H1 (cell line): ENCODE data around the gene SAG. TPM values are rescaled to one million over a fixed set of nuclear protein-coding genes. Genes with fewer than 3 reads are reported as not detected.

Experiments used
- CTCF ChIA-PET: fragments of 300-600 bp; sonication (Branson Sonifier 250); formaldehyde crosslinking; loops from one replicate; lab custom pipeline; 2021; ENCODE audit not compliant: partially characterized antibody; lab: Charles Lee
- POLR2A ChIA-PET: fragments of 300-600 bp; sonication (Branson Sonifier 250); formaldehyde crosslinking; loops from one replicate; lab custom pipeline; 2021; ENCODE audit warnings: inconsistent platforms; ENCODE audit not compliant: partially characterized antibody; lab: Charles Lee
- DNase-seq, 2 experiments: peaks; one replicate each; pipeline versions ENCODE4 v3.0.0 to v3.0.0-alpha.2; 2010 to 2022; ENCODE audit warnings: low spot score in 2 of 2, low read depth in 1 of 2, mixed read lengths in 1 of 2
- FAIRE-seq: peaks from 2 replicates; lab custom pipeline; 2011; peaks lifted over from hg19 to GRCh38; lab: Jason Lieb, UNC
- H2AFZ ChIP-seq: 2 replicates; pipeline ENCODE4 v1.8.1; 2012; ENCODE audit warnings: low read length, inconsistent platforms
- H2AK5ac ChIP-seq: 2 replicates; pipeline ENCODE4 v1.6.1; 2013; ENCODE audit warnings: low read depth, low read length
- H2BK120ac ChIP-seq: replicated peaks from 2 replicates; pipeline ENCODE3; 2013; ENCODE audit warnings: low read depth, low read length, inconsistent platforms
- H2BK12ac ChIP-seq: 2 replicates; pipeline ENCODE4 v1.6.1; 2013; ENCODE audit warnings: low read depth, low read length
- H2BK15ac ChIP-seq: 2 replicates; pipeline ENCODE4 v1.6.1; 2013; ENCODE audit warnings: low read length
- H2BK20ac ChIP-seq: 2 replicates; pipeline ENCODE4 v1.6.1; 2013; ENCODE audit warnings: low read length
- H2BK5ac ChIP-seq: 2 replicates; pipeline ENCODE4 v1.6.1; 2013; ENCODE audit warnings: low read depth, low read length
- H3K14ac ChIP-seq: 2 replicates; pipeline ENCODE4 v1.6.1; 2013; ENCODE audit warnings: inconsistent platforms; ENCODE audit not compliant: insufficient read length
- H3K18ac ChIP-seq: 2 replicates; pipeline ENCODE4 v1.6.1; 2013; ENCODE audit warnings: low read length; ENCODE audit errors: extremely low read depth
- H3K23ac ChIP-seq: 2 replicates; pipeline ENCODE4 v1.6.1; 2013; ENCODE audit warnings: inconsistent platforms; ENCODE audit not compliant: insufficient read length
- H3K23me2 ChIP-seq: 2 replicates; pipeline ENCODE4 v1.6.1; 2013; ENCODE audit warnings: low read depth, low read length
- H3K27ac ChIP-seq: 2 replicates; pipeline ENCODE4 v1.6.1; 2011; ENCODE audit warnings: low read depth, low read length, inconsistent platforms
- H3K27me3 ChIP-seq, 4 experiments: replicated peaks in 1 of 4; 1 replicate in 1 of 4; 2 replicates in 3 of 4; pipeline versions ENCODE4 v1.6.1 to v1.8.1; 2011 to 2013; ENCODE audit warnings: low read length in 3 of 4, mild to moderate bottlenecking in 3 of 4, inconsistent platforms in 2 of 4, mixed read lengths in 2 of 4, moderate library complexity in 1 of 4; ENCODE audit not compliant: control insufficient read depth in 3 of 4, insufficient read depth in 3 of 4; ENCODE audit errors: extremely low read depth in 1 of 4
- H3K36me3 ChIP-seq, 4 experiments: 2 replicates each; pipeline versions ENCODE4 v1.6.1 to v1.8.1; 2011 to 2013; ENCODE audit warnings: mild to moderate bottlenecking in 4 of 4, low read length in 3 of 4, moderate library complexity in 2 of 4, control low read depth in 1 of 4, inconsistent platforms in 1 of 4; ENCODE audit not compliant: insufficient read depth in 4 of 4, control insufficient read depth in 2 of 4
- H3K4ac ChIP-seq: replicated peaks from 2 replicates; pipeline ENCODE3; 2013; ENCODE audit warnings: low read length, low read depth, mixed read lengths, inconsistent platforms; ENCODE audit not compliant: insufficient read length
- H3K4me1 ChIP-seq, 4 experiments: replicated peaks in 1 of 4; 1 replicate in 1 of 4; 2 replicates in 3 of 4; pipeline versions ENCODE4 v1.6.1 to v1.8.1; 2011 to 2013; ENCODE audit warnings: low read length in 3 of 4, inconsistent platforms in 2 of 4, mixed read lengths in 1 of 4; ENCODE audit not compliant: insufficient read depth in 4 of 4, control insufficient read depth in 3 of 4
- H3K4me2 ChIP-seq, 2 experiments: 2 replicates each; pipeline versions ENCODE4 v1.6.1 to v1.8.1; 2011 to 2013; ENCODE audit warnings: low read depth in 2 of 2, low read length in 2 of 2, control low read depth in 1 of 2, inconsistent platforms in 1 of 2, mild to moderate bottlenecking in 1 of 2; ENCODE audit not compliant: insufficient read depth in 1 of 2
- H3K4me3 ChIP-seq, 4 experiments: fragments of 200-600, 300-600 bp in 1 of 4; sonication (generic), shearing (Covaris generic), sonication (Bioruptor Twin) in 1 of 4; 2 replicates each; pipeline versions ENCODE4 v1.5.1 to v1.8.1; 2011 to 2016; ENCODE audit warnings: low read length in 4 of 4, low read depth in 3 of 4, control low read depth in 2 of 4, inconsistent platforms in 2 of 4, mild to moderate bottlenecking in 2 of 4, mixed read lengths in 1 of 4, moderate library complexity in 1 of 4; ENCODE audit not compliant: insufficient read depth in 2 of 4; ENCODE audit errors: extremely low read depth in 1 of 4
- H3K56ac ChIP-seq: replicated peaks from 2 replicates; pipeline ENCODE3; 2013; ENCODE audit warnings: low read depth, mild to moderate bottlenecking, mixed read lengths, low read length, inconsistent platforms; ENCODE audit not compliant: insufficient read length
- H3K79me1 ChIP-seq: 2 replicates; pipeline ENCODE4 v1.6.1; 2013; ENCODE audit warnings: low read depth, low read length, control low read depth
- H3K79me2 ChIP-seq, 2 experiments: 2 replicates each; pipeline versions ENCODE4 v1.6.1 to v1.8.1; 2012 to 2013; ENCODE audit warnings: low read length in 2 of 2, mild to moderate bottlenecking in 2 of 2, inconsistent platforms in 1 of 2; ENCODE audit not compliant: insufficient read depth in 2 of 2, control insufficient read depth in 1 of 2
- H3K9ac ChIP-seq, 4 experiments: replicated peaks in 1 of 4; 1 replicate in 1 of 4; 2 replicates in 3 of 4; pipeline versions ENCODE4 v1.6.1 to v1.8.1; 2011 to 2013; ENCODE audit warnings: low read depth in 3 of 4, low read length in 3 of 4, control low read depth in 2 of 4, mild to moderate bottlenecking in 2 of 4, moderate library complexity in 2 of 4, inconsistent platforms in 1 of 4; ENCODE audit errors: extremely low read depth in 1 of 4
- H3K9me3 ChIP-seq, 2 experiments: 2 replicates each; pipeline versions ENCODE4 v1.6.1 to v1.8.1; 2012 to 2013; ENCODE audit warnings: mild to moderate bottlenecking in 2 of 2, moderate library complexity in 2 of 2, control low read depth in 1 of 2, inconsistent platforms in 1 of 2, low read depth in 1 of 2, low read length in 1 of 2, mixed read lengths in 1 of 2; ENCODE audit not compliant: insufficient read depth in 2 of 2
- H4K20me1 ChIP-seq, 2 experiments: replicated peaks in 1 of 2; 2 replicates each; pipeline versions ENCODE3 to v1.8.1; 2011 to 2013; ENCODE audit warnings: inconsistent platforms in 2 of 2, low read length in 2 of 2, mild to moderate bottlenecking in 1 of 2; ENCODE audit not compliant: insufficient read depth in 2 of 2, control insufficient read depth in 1 of 2
- H4K5ac ChIP-seq: 2 replicates; pipeline ENCODE4 v1.6.1; 2013; ENCODE audit warnings: low read length, low read depth, mixed read lengths, inconsistent platforms; ENCODE audit not compliant: insufficient read length
- H4K8ac ChIP-seq: 2 replicates; pipeline ENCODE4 v1.8.0; 2013; ENCODE audit warnings: mild to moderate bottlenecking, moderate library complexity, low read length, inconsistent platforms; ENCODE audit not compliant: insufficient read depth; ENCODE audit errors: extremely low read depth
- H4K91ac ChIP-seq: replicated peaks from 2 replicates; pipeline ENCODE3; 2013; ENCODE audit warnings: low read length, mixed read lengths, inconsistent platforms; ENCODE audit not compliant: insufficient read length
- ASH2L ChIP-seq: fragments of 200-600, 300-600 bp; sonication (generic); IDR thresholded peaks from one replicate; pipeline ENCODE4 v1.7.1; 2017; ENCODE audit warnings: low read length
- ATF3 ChIP-seq: IDR thresholded peaks from 2 replicates; pipeline ENCODE4 v1.6.1; 2011; ENCODE audit warnings: low read depth, mild to moderate bottlenecking, low read length; ENCODE audit not compliant: insufficient read depth
- BACH1 ChIP-seq: IDR thresholded peaks from 2 replicates; pipeline ENCODE4 v1.6.1; 2012; ENCODE audit warnings: low read length, improper control_type of control experiment
- CBX8 ChIP-seq: fragments of 300-800, 300-1000 bp; sonication (generic); IDR thresholded peaks from 2 replicates; pipeline ENCODE4 v1.7.1; 2016; ENCODE audit warnings: low read depth, low read length, borderline replicate concordance
- CREB1 ChIP-seq: IDR thresholded peaks from 2 replicates; pipeline ENCODE4 v1.6.1; 2012; ENCODE audit warnings: inconsistent platforms
- EP300 ChIP-seq, 2 experiments: IDR thresholded peaks; 1 replicate in 1 of 2; 2 replicates in 1 of 2; pipeline ENCODE4 v1.6.1; 2011 to 2012; ENCODE audit warnings: low read depth in 2 of 2, low read length in 2 of 2, mild to moderate bottlenecking in 2 of 2, borderline replicate concordance in 1 of 2, inconsistent platforms in 1 of 2, moderate library complexity in 1 of 2
- HDAC2 ChIP-seq, 2 experiments: fragments of 300-600 bp in 1 of 2; sonication (generic) in 1 of 2; IDR thresholded peaks; 2 replicates each; pipeline ENCODE4 v1.6.1; 2011 to 2012; ENCODE audit warnings: low read depth in 2 of 2, low read length in 2 of 2, mild to moderate bottlenecking in 2 of 2, moderate library complexity in 2 of 2, borderline replicate concordance in 1 of 2, inconsistent platforms in 1 of 2
- MAFK ChIP-seq: IDR thresholded peaks from 2 replicates; pipeline ENCODE4 v1.6.1; 2012; ENCODE audit warnings: low read depth, mild to moderate bottlenecking, improper control_type of control experiment, low read length
- SIX5 ChIP-seq: IDR thresholded peaks from 2 replicates; pipeline ENCODE4 v1.6.1; 2011; ENCODE audit warnings: mild to moderate bottlenecking, low read depth, low read length
- TEAD4 ChIP-seq: IDR thresholded peaks from 2 replicates; pipeline ENCODE4 v1.6.1; 2012; ENCODE audit warnings: low read depth, low read length, inconsistent platforms, mixed read lengths
- ZNF274 ChIP-seq: IDR thresholded peaks from 2 replicates; pipeline ENCODE4 v1.7.0; 2012; ENCODE audit warnings: low read length, borderline replicate concordance; ENCODE audit errors: extremely low read depth
- WGBS, 2 experiments: shearing (Covaris generic) in 1 of 2; methylation state at CpG; one replicate each; pipeline versions ENCODE4 v1.1.6 to v1.1.7; 2013 to 2015; ENCODE audit warnings: low lambda C conversion rate in 2 of 2, mixed read lengths in 2 of 2, inconsistent platforms in 1 of 2, low coverage in 1 of 2, missing lambda C conversion rate in 1 of 2; ENCODE audit not compliant: insufficient replicate concordance in 2 of 2, insufficient coverage in 1 of 2, insufficient read length in 1 of 2; ENCODE audit errors: extremely low coverage in 1 of 2, missing lambda C conversion rate in 1 of 2; 5-methylcytosine and 5-hydroxymethylcytosine counted together
- polyA plus RNA-seq, 7 experiments: library from polyadenylated mRNA; depleted of rRNA in 3 of 7; stranded (reverse) in 5 of 7; unstranded in 2 of 7; fragments of >200 nt in 5 of 7; fragments of 200-250 nt in 2 of 7; gene quantifications; 1 replicate in 5 of 7; 2 replicates in 1 of 7; 4 replicates in 1 of 7; pipeline versions ENCODE4 v1.2.1 to v1.2.3, GENCODE V29; 2011 to 2013; ENCODE audit warnings: missing spikeins in 2 of 7, mixed read lengths in 2 of 7
- total RNA-seq: library from RNA; stranded (reverse); fragmentation: NEBNext Ultra II Directional; extraction: Animal tissue kit (Norgen Biotek cat#: 25700); gene quantifications from 2 replicates; pipeline ENCODE4 v1.2.1, GENCODE V29; 2021
- TF ChIP-seq, protein P1 (sequence below): IDR thresholded peaks from 2 replicates; pipeline ENCODE4 v1.6.1; 2012; ENCODE audit warnings: inconsistent platforms
- TF ChIP-seq, protein P2 (sequence below): IDR thresholded peaks from 2 replicates; pipeline ENCODE4 v1.6.1; 2012; ENCODE audit warnings: inconsistent platforms

The SAG gene
- total and polyA plus RNA-seq, 2 of the 8 experiments (the other 6 are each of a cell fraction or from before 2014, with no cell fraction given): not detected

- H3K9ac ChIP-seq: no peak overlapping the region
- no peak overlapping the region for H3K23ac ChIP-seq
- peaks cover 4 to 8% of the 10 kb centered on the region in 2 experiments for H4K20me1 ChIP-seq
- H2BK15ac ChIP-seq: no peak overlapping the region
- no peak overlapping the region for H2BK120ac ChIP-seq
- no peak overlapping the region for H3K4ac ChIP-seq
- H3K79me1 ChIP-seq: no peaks in the 10 kb centered on the region
- no peaks in the 10 kb centered on the region for H3K9me3 ChIP-seq
- no peak overlapping the region for H4K91ac ChIP-seq
- H4K8ac ChIP-seq: no peak overlapping the region
- CTCF ChIA-PET: interaction anchor here (0.5 to 0.7 kb wide), 3 partner anchors 20 to 472 kb away, joined by 3 to 4 read pairs (median 3); no protein-coding TSS in a partner anchor
- H3K56ac ChIP-seq: no peak overlapping the region
- H3K23me2 ChIP-seq: no peaks in the 10 kb centered on the region
- no peak overlapping the region for H2BK5ac ChIP-seq
- POLR2A ChIA-PET: interaction anchor here (1.3 to 2.7 kb wide), 2 partner anchors 9 to 16 kb away, joined by 3 to 9 read pairs; no protein-coding TSS in a partner anchor
- DNase-seq: no peak
- H3K27ac ChIP-seq: no peak overlapping the region
- no peak overlapping the region for H2AK5ac ChIP-seq
- H3K79me2 ChIP-seq: peaks cover 0 to 3% of the 10 kb centered on the region in 2 experiments; a peak in 1 of 4 replicates
- no peak overlapping the region for H4K5ac ChIP-seq
- FAIRE-seq: no peak
- peaks cover 44 to 86% (median 72%) of the 10 kb centered on the region in 4 experiments for H3K36me3 ChIP-seq
- H3K18ac ChIP-seq: no peak overlapping the region
- no peaks in the 10 kb centered on the region for H3K4me1 ChIP-seq
- H2AFZ ChIP-seq: no peak overlapping the region
- no peak overlapping the region for H3K4me2 ChIP-seq
- no peak overlapping the region for H2BK20ac ChIP-seq
- H3K14ac ChIP-seq: no peak overlapping the region
- no peak overlapping the region for H2BK12ac ChIP-seq
- H3K4me3 ChIP-seq: no peak overlapping the region
- no peaks in the 10 kb centered on the region for H3K27me3 ChIP-seq
- 84% methylated on average over 12 of the region's 12 CpGs; no CpG with 5 or more reads in 1 of the 2 experiments for WGBS, 2 experiments
- TF ChIP-seq, protein P1, sequence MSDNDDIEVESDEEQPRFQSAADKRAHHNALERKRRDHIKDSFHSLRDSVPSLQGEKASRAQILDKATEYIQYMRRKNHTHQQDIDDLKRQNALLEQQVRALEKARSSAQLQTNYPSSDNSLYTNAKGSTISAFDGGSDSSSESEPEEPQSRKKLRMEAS: no peak
- TF ChIP-seq ASH2L: no peak
- TF ChIP-seq ATF3: no peak
- TF ChIP-seq SIX5: no peak
- TF ChIP-seq BACH1: no peak
- no peak for TF ChIP-seq CREB1
- TF ChIP-seq ZNF274: no peak
- no peak for TF ChIP-seq CBX8
- no peak for TF ChIP-seq TEAD4
- no peak for TF ChIP-seq MAFK
- TF ChIP-seq HDAC2 (IDR thresholded peaks at IDR 0.05; ENCODE audit: borderline replicate concordance in 1 of 2, low read depth in 2 of 2, low read length in 2 of 2): no peak
- TF ChIP-seq, protein P2, sequence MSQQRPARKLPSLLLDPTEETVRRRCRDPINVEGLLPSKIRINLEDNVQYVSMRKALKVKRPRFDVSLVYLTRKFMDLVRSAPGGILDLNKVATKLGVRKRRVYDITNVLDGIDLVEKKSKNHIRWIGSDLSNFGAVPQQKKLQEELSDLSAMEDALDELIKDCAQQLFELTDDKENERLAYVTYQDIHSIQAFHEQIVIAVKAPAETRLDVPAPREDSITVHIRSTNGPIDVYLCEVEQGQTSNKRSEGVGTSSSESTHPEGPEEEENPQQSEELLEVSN: no peak
- no peak for TF ChIP-seq EP300 (IDR thresholded peaks at IDR 0.05; ENCODE audit: borderline replicate concordance in 1 of 2, low read depth in 2 of 2, low read length in 2 of 2)
Observed at GRCh38 chr2:233289648-233290047, 18.0 kb upstream of the SAG start.
